ENCODE data around the gene BRCA1. TPM values are rescaled to one million over a fixed set of nuclear protein-coding genes. Genes with fewer than 3 reads are reported as not detected.
"Not testable (repeated sequence)": the region's sequence is repeated elsewhere in the genome, so short reads cannot be mapped to it uniquely, and the experiment has no call there.

BRCA1 gene
- polyA plus RNA-seq, 1 donor from 2014 or later = 1.0 TPM

DNA sequence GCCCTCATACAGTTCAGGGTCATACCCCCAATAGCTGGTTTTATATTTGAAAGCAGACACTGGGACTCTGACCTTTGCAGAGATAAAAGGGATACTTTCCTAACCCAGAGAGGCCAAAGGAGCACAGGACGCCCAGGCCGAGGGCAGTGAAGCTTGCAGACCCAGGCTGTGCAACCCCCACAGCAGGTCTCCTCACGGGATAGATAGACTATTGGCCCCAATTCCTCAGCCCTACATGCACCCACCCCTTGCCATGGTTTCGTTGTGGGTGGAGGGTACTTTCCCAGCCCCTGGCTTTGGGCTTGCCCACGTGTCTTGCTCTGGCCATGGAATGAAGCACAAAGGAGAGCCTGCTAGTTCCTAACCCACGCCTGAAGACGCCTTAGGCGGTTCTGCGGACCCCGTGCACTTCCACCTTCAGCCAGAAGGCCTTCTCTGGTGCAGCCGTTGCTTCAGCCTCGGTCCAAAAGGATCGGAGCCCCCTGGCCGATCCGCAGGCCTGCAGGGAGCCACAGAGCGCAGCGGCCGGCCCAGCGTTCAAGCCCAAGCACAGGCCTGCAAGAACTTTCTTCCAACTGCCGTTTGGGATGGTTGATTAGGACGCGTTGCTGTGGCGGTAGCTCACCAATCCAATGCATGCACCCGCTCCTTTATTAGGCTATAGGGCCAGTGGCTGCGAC lies 9.8 kb upstream of the BRCA1 start:
- Histone ChIP-seq H3K27me3 (ENCODE audit: insufficient read depth, low read depth, low read length) (no peaks in the 10 kb centered on the region), H3K27ac (ENCODE audit: low read length) (no peak overlapping the region), H3K9ac (ENCODE audit: low read length) (no peak overlapping the region), H4K20me1 (ENCODE audit: insufficient read depth) (no peaks in the 10 kb centered on the region), H3K4me3 (ENCODE audit: low read length) (no peak overlapping the region), H3F3A (ENCODE audit: insufficient read depth, low read length, poor library complexity, severe bottlenecking) (no peaks in the 10 kb centered on the region), H3K9me3 (ENCODE audit: low read length) (no peaks in the 10 kb centered on the region), H3K79me2 (replicated peaks; ENCODE audit: insufficient read depth, low read length) (no peaks in the 10 kb centered on the region), H3K36me3 (ENCODE audit: insufficient read depth, low read length) (no peaks in the 10 kb centered on the region), H2AFZ (ENCODE audit: low read depth, low read length) (no peak overlapping the region), H3K9me2 (ENCODE audit: insufficient read depth, low read length) (no peaks in the 10 kb centered on the region), H3K4me2 (ENCODE audit: low read length) (no peak overlapping the region)
- no peak for TF ChIP-seq SMC3 (conservative IDR thresholded peaks at IDR 0.05; ENCODE audit: poor library complexity)
- TF ChIP-seq EP300 (conservative IDR thresholded peaks at IDR 0.05; ENCODE audit: poor library complexity, severe bottlenecking) = no peak
- no peak for TF ChIP-seq RAD21 (conservative IDR thresholded peaks at IDR 0.05)
- no peak for TF ChIP-seq EZH2 (IDR thresholded peaks at IDR 0.05; ENCODE audit: borderline replicate concordance, insufficient read depth, low read length, poor library complexity, severe bottlenecking)
- TF ChIP-seq, protein P1, sequence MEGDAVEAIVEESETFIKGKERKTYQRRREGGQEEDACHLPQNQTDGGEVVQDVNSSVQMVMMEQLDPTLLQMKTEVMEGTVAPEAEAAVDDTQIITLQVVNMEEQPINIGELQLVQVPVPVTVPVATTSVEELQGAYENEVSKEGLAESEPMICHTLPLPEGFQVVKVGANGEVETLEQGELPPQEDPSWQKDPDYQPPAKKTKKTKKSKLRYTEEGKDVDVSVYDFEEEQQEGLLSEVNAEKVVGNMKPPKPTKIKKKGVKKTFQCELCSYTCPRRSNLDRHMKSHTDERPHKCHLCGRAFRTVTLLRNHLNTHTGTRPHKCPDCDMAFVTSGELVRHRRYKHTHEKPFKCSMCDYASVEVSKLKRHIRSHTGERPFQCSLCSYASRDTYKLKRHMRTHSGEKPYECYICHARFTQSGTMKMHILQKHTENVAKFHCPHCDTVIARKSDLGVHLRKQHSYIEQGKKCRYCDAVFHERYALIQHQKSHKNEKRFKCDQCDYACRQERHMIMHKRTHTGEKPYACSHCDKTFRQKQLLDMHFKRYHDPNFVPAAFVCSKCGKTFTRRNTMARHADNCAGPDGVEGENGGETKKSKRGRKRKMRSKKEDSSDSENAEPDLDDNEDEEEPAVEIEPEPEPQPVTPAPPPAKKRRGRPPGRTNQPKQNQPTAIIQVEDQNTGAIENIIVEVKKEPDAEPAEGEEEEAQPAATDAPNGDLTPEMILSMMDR (IDR thresholded peaks at IDR 0.05; ENCODE audit: poor library complexity, severe bottlenecking) = no peak
- TF ChIP-seq REST (IDR thresholded peaks at IDR 0.05; ENCODE audit: borderline replicate concordance) = no peak
- no peak for TF ChIP-seq POLR2AphosphoS5 (IDR thresholded peaks at IDR 0.05)

GRCh38 chr17:43133439-43133838 lies 8.3 kb upstream of the BRCA1 start:
- not testable (repeated sequence) for H3K4me2 ChIP-seq (ENCODE audit: low read length); H3K27me3 ChIP-seq (ENCODE audit: insufficient read depth, low read depth, low read length); H3F3A ChIP-seq (ENCODE audit: insufficient read depth, low read length, poor library complexity, severe bottlenecking); H3K9ac ChIP-seq (ENCODE audit: low read length); H2AFZ ChIP-seq (ENCODE audit: low read depth, low read length); H3K36me3 ChIP-seq (ENCODE audit: insufficient read depth, low read length); H3K9me3 ChIP-seq (ENCODE audit: low read length); H3K27ac ChIP-seq (ENCODE audit: low read length); H4K20me1 ChIP-seq (ENCODE audit: insufficient read depth); H3K9me2 ChIP-seq (ENCODE audit: insufficient read depth, low read length); H3K79me2 ChIP-seq (replicated peaks; ENCODE audit: insufficient read depth, low read length); H3K4me3 ChIP-seq (ENCODE audit: low read length)

- Histone ChIP-seq H3K36me3 (ENCODE audit: insufficient read depth, low read length) (no peaks in the 10 kb centered on the region), H3K79me2 (replicated peaks; ENCODE audit: insufficient read depth, low read length) (no peaks in the 10 kb centered on the region)
- TF ChIP-seq REST (IDR thresholded peaks at IDR 0.05; ENCODE audit: borderline replicate concordance) (no peak), POLR2AphosphoS5 (IDR thresholded peaks at IDR 0.05) (no peak), RAD21 (conservative IDR thresholded peaks at IDR 0.05) (no peak)
- TF ChIP-seq, protein P1 (IDR thresholded peaks at IDR 0.05; ENCODE audit: poor library complexity, severe bottlenecking) = no peak
These were observed 7.0 kb upstream of the BRCA1 start for GRCh38 chr17:43132117-43132516.

More at GRCh38 chr17:43132117-43132516, 7.0 kb upstream of the BRCA1 start:
- Histone ChIP-seq H3K9ac (ENCODE audit: low read length) (no peak overlapping the region), H3K27me3 (ENCODE audit: insufficient read depth, low read depth, low read length) (no peaks in the 10 kb centered on the region), H3K9me2 (ENCODE audit: insufficient read depth, low read length) (no peaks in the 10 kb centered on the region), H3K9me3 (ENCODE audit: low read length) (no peaks in the 10 kb centered on the region), H3K27ac (ENCODE audit: low read length) (no peak overlapping the region), H4K20me1 (ENCODE audit: insufficient read depth) (no peaks in the 10 kb centered on the region), H3K4me2 (ENCODE audit: low read length) (no peak overlapping the region), H3F3A (ENCODE audit: insufficient read depth, low read length, poor library complexity, severe bottlenecking) (no peaks in the 10 kb centered on the region), H2AFZ (ENCODE audit: low read depth, low read length) (no peak overlapping the region), H3K4me3 (ENCODE audit: low read length) (no peak overlapping the region)

All from neural cell (in vitro differentiated cells).